HL-60/S4 treated with phorbol 12-myristate 13-acetate at 8.2 ng/mL for 4 days and 3 days (cell line): ENCODE measurements around the gene TNFRSF6B.
"Not testable (repeated sequence)": the region's sequence is repeated elsewhere in the genome, so short reads cannot be mapped to it uniquely, and the experiment has no call there.

Source experiments
- in situ Hi-C: fragments of 300-500 bp; cut with MboI; formaldehyde crosslinking; loops from 2 replicates; pipeline ENCODE4 v1.15.0; 2022; ENCODE audit warnings: low sequenced_read_pairs

The TNFRSF6B gene

GRCh38 chr20:63706852-63707557 lies 10.6 kb downstream of the TNFRSF6B start:
- in situ Hi-C loops, result no loop called here

GRCh38 chr20:63707558-63708300 lies 11.3 kb downstream of the TNFRSF6B start, which contains the start of the genes ARFRP1 and ZGPAT:
Gene ARFRP1 (minus strand): TSS chr20:63707976. CDS start chr20:63707091, 885 bp downstream.
Gene ZGPAT (plus strand): TSS chr20:63708039. CDS start chr20:63708581, 542 bp downstream.
- in situ Hi-C loops, result no loop called here

- in situ Hi-C loops, result no loop called here
Measured at GRCh38 chr20:63708301-63709148, 12.1 kb downstream of the TNFRSF6B start.

- in situ Hi-C loops, result no loop called here
Measured at GRCh38 chr20:63709149-63709527, 12.7 kb downstream of the TNFRSF6B start.

GRCh38 chr20:63711085-63711645 lies 14.7 kb downstream of the TNFRSF6B start:
- in situ Hi-C loops, result no loop called here

- in situ Hi-C loops, result no loop called here
Measured at GRCh38 chr20:63712191-63712590, 15.7 kb downstream of the TNFRSF6B start.

- in situ Hi-C loops, result no loop called here
Measured at GRCh38 chr20:63714858-63715257, 18.4 kb downstream of the TNFRSF6B start.

GRCh38 chr20:63718996-63719395 lies 22.5 kb downstream of the TNFRSF6B start:
- in situ Hi-C loops, result no loop called here

GRCh38 chr20:63722967-63723622 lies 26.6 kb downstream of the TNFRSF6B start:
- in situ Hi-C loops, result not testable (repeated sequence)

GRCh38 chr20:63730189-63730733 lies 33.8 kb downstream of the TNFRSF6B start:
- in situ Hi-C loops, result not testable (repeated sequence)

GRCh38 chr20:63731410-63731809 lies 35.0 kb downstream of the TNFRSF6B start:
- in situ Hi-C loops, result no loop called here

GRCh38 chr20:63732118-63733095 lies 36.0 kb downstream of the TNFRSF6B start:
- in situ Hi-C loops, result no loop called here

GRCh38 chr20:63733117-63733516 lies 36.7 kb downstream of the TNFRSF6B start:
- in situ Hi-C loops, result no loop called here

GRCh38 chr20:63733579-63734081 lies 37.2 kb downstream of the TNFRSF6B start:
- in situ Hi-C loops, result no loop called here

GRCh38 chr20:63734111-63734945 lies 37.9 kb downstream of the TNFRSF6B start:
- in situ Hi-C loops, result no loop called here

- in situ Hi-C loops, result no loop called here
Measured at GRCh38 chr20:63734946-63735858, 38.8 kb downstream of the TNFRSF6B start.
